GM12865 (cell line): Measurements from ENCODE around the gene CDH4.

Experiments
- DNase-seq: peaks from one replicate; pipeline ENCODE4 v3.0.0; 2010; ENCODE audit warnings: low read depth
- H3K4me3 ChIP-seq: 2 replicates; pipeline ENCODE4 v1.5.1; 2011; ENCODE audit warnings: mild to moderate bottlenecking, low read depth, low read length, control low read depth
- CTCF ChIP-seq: IDR thresholded peaks from 2 replicates; pipeline ENCODE4 v1.5.1; 2011; ENCODE audit warnings: low read length, control low read depth, low read depth, inconsistent platforms; ENCODE audit not compliant: insufficient read depth; ENCODE audit errors: missing control alignments

The CDH4 gene

GRCh38 chr20:61480158-61480825, 228.2 kb downstream of the CDH4 start:
- no peak for TF ChIP-seq CTCF
- H3K4me3 ChIP-seq: no peak overlapping the region
- no peak for DNase-seq

GRCh38 chr20:61482056-61482887, 230.2 kb downstream of the CDH4 start:
- no peak for DNase-seq
- H3K4me3 ChIP-seq: no peak overlapping the region
- TF ChIP-seq CTCF: no peak

- no peak for TF ChIP-seq CTCF
- no peak for DNase-seq
- no peak overlapping the region for H3K4me3 ChIP-seq
These were observed 230.8 kb downstream of the CDH4 start for GRCh38 chr20:61482901-61483300.

- no peak overlapping the region for H3K4me3 ChIP-seq
These were observed 231.4 kb downstream of the CDH4 start for GRCh38 chr20:61483336-61484067.

GRCh38 chr20:61486198-61486597, 234.1 kb downstream of the CDH4 start:
- no peak for DNase-seq
- no peak for TF ChIP-seq CTCF
- H3K4me3 ChIP-seq: no peak overlapping the region

More at GRCh38 chr20:61483336-61484067, 231.4 kb downstream of the CDH4 start:
- DNase-seq: no peak
- no peak for TF ChIP-seq CTCF

- TF ChIP-seq CTCF: no peak
- DNase-seq: no peak
- H3K4me3 ChIP-seq: no peak overlapping the region
These were observed 235.4 kb downstream of the CDH4 start for GRCh38 chr20:61487346-61487996.
